Retinal pigment epithelial cell (primary cell): ENCODE measurements around the gene ETS2.
A peak's percentile ranks its signal among the peaks of the same experiment; 100 is the strongest.

Experiments
- DNase-seq: peaks from one replicate; pipeline ENCODE4 v3.0.0-alpha.2; 2010; ENCODE audit warnings: low read depth
- H3K4me3 ChIP-seq: 2 replicates; pipeline ENCODE4 v1.5.1; 2011; ENCODE audit warnings: mild to moderate bottlenecking, low read length, control low read depth, moderate library complexity
- CTCF ChIP-seq: conservative IDR thresholded peaks from 2 replicates; pipeline ENCODE4 v1.5.1; 2011; ENCODE audit warnings: low read depth, low read length, control low read depth, inconsistent platforms

ETS2 gene

DNA sequence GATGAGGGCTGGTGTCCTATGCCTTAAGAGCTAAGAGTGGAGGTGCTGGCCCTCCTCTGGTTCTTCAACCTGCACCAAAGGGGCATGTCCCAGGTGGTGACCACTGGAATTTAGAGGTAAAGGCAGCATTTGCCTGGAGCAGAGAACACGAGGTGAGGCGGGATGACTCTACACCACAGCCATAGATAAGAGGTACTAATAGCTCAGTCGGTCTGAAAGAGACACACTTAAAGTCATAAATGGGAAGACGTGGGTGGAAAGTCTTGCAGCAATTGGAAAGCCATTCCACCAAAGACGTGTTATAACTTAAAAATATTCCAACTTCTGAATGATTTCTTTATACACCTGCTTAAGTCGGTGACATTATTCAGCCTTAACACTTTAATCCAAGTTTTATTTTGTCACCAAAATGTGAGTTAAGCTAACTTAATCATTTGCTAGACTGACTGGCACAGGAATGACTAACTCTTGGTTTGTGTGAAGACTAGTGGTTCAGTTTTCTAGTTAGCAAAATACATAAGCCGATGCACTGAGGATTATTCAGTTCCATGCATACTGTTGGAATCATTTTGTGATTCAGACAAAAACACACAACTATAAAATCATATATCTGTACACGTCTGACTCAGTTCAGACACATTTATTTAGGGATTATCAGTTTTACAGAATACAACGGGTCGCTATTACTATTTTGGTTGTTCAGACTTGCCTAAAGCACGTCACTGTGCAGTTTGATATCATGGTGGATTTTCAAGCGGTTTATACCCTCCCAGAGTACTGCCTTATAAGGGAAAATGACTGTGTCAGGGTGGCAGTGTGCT, 4.6 kb upstream of the ETS2 start:
- TF ChIP-seq CTCF: no peak
- no peak overlapping the region for H3K4me3 ChIP-seq
- peak; percentile 59 for DNase-seq

- TF ChIP-seq CTCF: no peak
- H3K4me3 ChIP-seq: no peak overlapping the region
- DNase-seq: peak; percentile 39
These were observed 3.4 kb upstream of the ETS2 start for GRCh38 chr21:38802050-38803026.

DNA sequence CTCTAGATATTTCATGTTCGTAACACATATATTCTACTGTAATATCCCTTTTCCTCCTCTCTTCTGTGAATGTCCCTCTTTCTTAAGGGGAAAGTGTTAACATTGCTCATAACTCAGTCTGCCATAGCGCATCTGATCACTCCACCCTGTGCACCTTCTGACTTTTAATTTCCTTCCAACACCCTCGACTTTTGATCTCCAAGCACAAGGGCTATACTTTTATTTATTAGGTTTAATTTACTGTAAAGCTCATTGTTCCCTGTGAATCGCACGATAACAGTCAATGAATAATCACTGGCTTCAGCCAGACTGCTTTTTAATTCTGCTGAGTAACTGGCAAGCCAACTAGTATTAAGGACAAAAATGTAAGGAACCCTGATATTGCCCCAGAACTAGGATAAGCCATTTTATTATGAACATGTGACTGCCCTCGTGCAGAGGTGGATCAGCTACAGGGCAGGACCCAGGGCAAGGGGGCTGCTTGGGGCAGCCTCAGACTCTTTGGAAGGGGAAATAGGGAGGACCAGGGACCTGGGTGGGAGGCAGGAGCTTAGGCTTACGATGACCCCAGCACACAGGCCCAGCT, 2.6 kb upstream of the ETS2 start:
- DNase-seq: peak; percentile 77
- TF ChIP-seq CTCF: no peak
- no peak overlapping the region for H3K4me3 ChIP-seq

- H3K4me3 ChIP-seq: peak overlapping the region; percentile 87
- peak; percentile 71 for TF ChIP-seq CTCF
- no peak for DNase-seq
These were observed 1.5 kb upstream of the ETS2 start for GRCh38 chr21:38804030-38804788.

DNA sequence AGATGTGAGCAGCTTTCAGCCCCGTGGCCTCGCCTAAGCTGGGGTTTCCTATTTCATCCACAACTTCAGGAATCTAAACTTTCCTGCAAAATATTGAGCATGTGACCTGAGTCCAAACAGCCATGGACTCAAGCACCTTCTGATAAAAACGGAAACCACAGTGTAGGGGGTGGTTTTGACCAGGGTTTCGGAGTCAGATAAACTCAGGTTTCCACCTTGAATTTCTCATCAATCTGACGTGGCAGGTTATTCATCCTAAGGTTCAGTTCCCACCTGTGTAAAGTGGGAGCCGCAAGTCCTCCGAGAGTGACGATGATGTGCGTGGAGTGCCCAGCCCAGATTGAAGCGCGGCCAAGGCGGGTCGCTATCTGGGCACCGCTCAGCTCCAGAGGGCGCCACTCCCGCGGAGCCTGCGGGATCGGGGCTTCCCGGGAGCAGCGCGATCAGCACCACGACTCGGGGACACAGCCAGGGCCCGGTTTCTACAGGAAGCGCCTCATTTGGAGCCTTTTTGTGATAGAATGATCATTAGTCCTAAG, 871 bp upstream of the ETS2 start:
- DNase-seq: peak; percentile 86
- H3K4me3 ChIP-seq: peak overlapping the region; percentile 87
- TF ChIP-seq CTCF: peak; percentile 62
